ENCODE results near the gene SENP6. TPM values are rescaled to one million over a fixed set of nuclear protein-coding genes. Genes with fewer than 3 reads are reported as not detected.
A peak's percentile ranks its signal among the peaks of the same experiment; 100 is the strongest.
"Not testable (repeated sequence)": the region's sequence is repeated elsewhere in the genome, so short reads cannot be mapped to it uniquely, and the experiment has no call there.

SENP6 gene
- polyA plus RNA-seq, 1 donor = 93.0 TPM

DNA sequence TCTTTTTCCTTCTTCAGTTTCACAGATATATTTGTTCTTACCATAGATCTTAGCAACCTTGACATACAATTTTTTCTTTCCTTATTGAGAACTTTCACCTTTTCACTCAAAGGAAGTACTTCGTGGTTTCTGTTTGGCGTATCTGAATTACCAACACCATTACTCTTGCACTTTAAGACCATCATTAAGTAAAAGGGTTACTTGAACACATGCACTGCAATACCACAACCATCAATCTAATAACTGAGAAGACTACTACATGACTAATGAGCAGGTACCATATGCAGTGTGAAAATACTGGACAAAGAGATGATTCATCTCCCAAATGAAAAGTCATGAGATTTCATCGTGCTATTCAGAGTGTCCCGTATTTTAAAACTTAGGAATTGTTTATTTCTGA lies 21.7 kb upstream of the SENP6 start:
- Histone ChIP-seq H3K4me1 (ENCODE audit: control insufficient read depth, insufficient read depth, low read length) (no peaks in the 10 kb centered on the region), H3K27me3 (ENCODE audit: control insufficient read depth, insufficient read depth, low read length) (no peaks in the 10 kb centered on the region), H3K4me3 (ENCODE audit: low read length) (no peak overlapping the region), H3K27ac (ENCODE audit: low read length) (no peak overlapping the region), H3K36me3 (ENCODE audit: control insufficient read depth, insufficient read depth, low read length) (no peaks in the 10 kb centered on the region), H3K9me3 (ENCODE audit: control insufficient read depth, low read depth, low read length) (no peaks in the 10 kb centered on the region)
- 90% methylated on average over 4 of the region's 4 CpGs for WGBS (ENCODE audit: insufficient coverage, low lambda C conversion rate)
- no peak for DNase-seq

DNA sequence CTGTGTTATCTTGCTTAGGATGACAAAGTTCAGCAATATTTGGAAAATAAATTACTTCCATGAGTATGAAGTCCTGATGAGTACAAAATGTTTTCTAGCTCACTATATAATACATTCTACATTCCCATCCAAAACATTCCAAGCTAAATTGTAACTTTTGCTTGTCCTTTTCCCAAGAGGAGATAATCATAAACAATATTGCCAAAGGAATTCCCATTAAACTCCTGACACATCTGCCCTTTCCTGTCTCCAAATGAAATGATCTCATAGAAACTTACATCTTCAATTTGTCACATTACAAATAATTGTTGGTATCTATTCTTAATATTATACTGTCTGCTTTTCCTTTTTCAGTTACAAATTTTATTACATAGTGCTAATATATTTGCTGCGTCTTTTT lies 20.4 kb upstream of the SENP6 start:
- Histone ChIP-seq H3K4me1 (ENCODE audit: control insufficient read depth, insufficient read depth, low read length) (no peaks in the 10 kb centered on the region), H3K27me3 (ENCODE audit: control insufficient read depth, insufficient read depth, low read length) (no peaks in the 10 kb centered on the region), H3K36me3 (ENCODE audit: control insufficient read depth, insufficient read depth, low read length) (no peaks in the 10 kb centered on the region), H3K4me3 (ENCODE audit: low read length) (no peak overlapping the region), H3K9me3 (ENCODE audit: control insufficient read depth, low read depth, low read length) (no peaks in the 10 kb centered on the region), H3K27ac (ENCODE audit: low read length) (no peak overlapping the region)
- 100% methylated on average over 1 of the region's 1 CpG for WGBS (ENCODE audit: insufficient coverage, low lambda C conversion rate)
- no peak for DNase-seq

GRCh38 chr6:75584552-75584951 lies 17.1 kb upstream of the SENP6 start:
- not testable (repeated sequence) for H3K27ac ChIP-seq (ENCODE audit: low read length); H3K4me3 ChIP-seq (ENCODE audit: low read length); DNase-seq; H3K4me1 ChIP-seq (ENCODE audit: control insufficient read depth, insufficient read depth, low read length); H3K9me3 ChIP-seq (ENCODE audit: control insufficient read depth, low read depth, low read length); H3K36me3 ChIP-seq (ENCODE audit: control insufficient read depth, insufficient read depth, low read length); H3K27me3 ChIP-seq (ENCODE audit: control insufficient read depth, insufficient read depth, low read length)
- WGBS (ENCODE audit: insufficient coverage, low lambda C conversion rate) = 50% methylated on average over 1 of the region's 2 CpGs

DNA sequence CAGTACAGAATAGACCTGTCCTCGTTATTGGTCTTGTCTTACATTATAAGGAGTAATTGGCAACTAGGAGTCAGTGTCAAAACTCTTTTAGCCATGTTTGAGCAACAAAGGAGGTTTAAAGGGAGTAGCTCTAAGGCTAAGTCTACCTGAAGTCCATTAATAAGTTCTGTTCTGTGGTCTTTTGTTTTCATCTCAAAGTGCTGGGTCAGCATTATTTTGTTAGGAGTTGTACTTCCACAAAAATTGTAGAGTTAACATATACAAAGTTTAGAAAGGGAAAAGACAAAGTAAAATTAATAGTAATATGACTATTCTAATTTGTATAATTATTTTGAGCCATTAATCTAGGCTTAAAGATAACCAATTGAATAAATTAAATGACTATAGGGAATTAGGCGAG lies 12.7 kb upstream of the SENP6 start:
- Histone ChIP-seq H3K27me3 (ENCODE audit: control insufficient read depth, insufficient read depth, low read length) (no peaks in the 10 kb centered on the region), H3K9me3 (ENCODE audit: control insufficient read depth, low read depth, low read length) (no peaks in the 10 kb centered on the region), H3K36me3 (ENCODE audit: control insufficient read depth, insufficient read depth, low read length) (no peaks in the 10 kb centered on the region), H3K27ac (ENCODE audit: low read length) (no peak overlapping the region), H3K4me3 (ENCODE audit: low read length) (no peak overlapping the region), H3K4me1 (ENCODE audit: control insufficient read depth, insufficient read depth, low read length) (no peaks in the 10 kb centered on the region)
- no peak for DNase-seq
- 100% methylated on average over 1 of the region's 2 CpGs for WGBS (ENCODE audit: insufficient coverage, low lambda C conversion rate)

GRCh38 chr6:75590370-75590769 lies 11.3 kb upstream of the SENP6 start:
- no peak for DNase-seq
- Histone ChIP-seq H3K9me3 (ENCODE audit: control insufficient read depth, low read depth, low read length) (no peaks in the 10 kb centered on the region), H3K4me3 (ENCODE audit: low read length) (no peak overlapping the region), H3K36me3 (ENCODE audit: control insufficient read depth, insufficient read depth, low read length) (no peaks in the 10 kb centered on the region), H3K4me1 (ENCODE audit: control insufficient read depth, insufficient read depth, low read length) (no peaks in the 10 kb centered on the region), H3K27me3 (ENCODE audit: control insufficient read depth, insufficient read depth, low read length) (no peaks in the 10 kb centered on the region), H3K27ac (ENCODE audit: low read length) (no peak overlapping the region)
- no CpG with 5 or more reads among the region's 2 CpGs for WGBS (ENCODE audit: insufficient coverage, low lambda C conversion rate)

DNA sequence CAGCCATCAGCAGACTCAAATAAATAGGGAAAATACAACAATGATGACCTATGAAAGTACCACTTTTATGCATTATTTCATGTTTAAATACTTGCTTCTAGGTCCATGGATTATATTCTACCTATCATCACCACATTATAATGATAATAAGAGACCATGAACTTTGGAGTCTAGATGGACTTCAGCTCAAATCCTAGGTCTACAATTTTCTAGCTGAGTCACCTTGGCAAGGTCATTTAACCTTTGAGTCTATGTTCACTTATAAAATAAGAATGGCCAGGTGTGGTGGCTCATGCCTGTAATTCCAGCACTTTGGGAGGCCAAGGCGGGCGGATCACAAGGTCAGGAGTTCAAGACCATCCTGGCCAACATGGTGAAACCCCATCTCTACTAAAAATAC lies 5.3 kb upstream of the SENP6 start:
- WGBS (ENCODE audit: insufficient coverage, low lambda C conversion rate) = no CpG with 5 or more reads among the region's 2 CpGs
- not testable (repeated sequence) for H3K36me3 ChIP-seq (ENCODE audit: control insufficient read depth, insufficient read depth, low read length); H3K4me1 ChIP-seq (ENCODE audit: control insufficient read depth, insufficient read depth, low read length); H3K9me3 ChIP-seq (ENCODE audit: control insufficient read depth, low read depth, low read length); H3K4me3 ChIP-seq (ENCODE audit: low read length); H3K27ac ChIP-seq (ENCODE audit: low read length); H3K27me3 ChIP-seq (ENCODE audit: control insufficient read depth, insufficient read depth, low read length)
- peak in 1 of 2 donors; percentile 30 for DNase-seq

DNA sequence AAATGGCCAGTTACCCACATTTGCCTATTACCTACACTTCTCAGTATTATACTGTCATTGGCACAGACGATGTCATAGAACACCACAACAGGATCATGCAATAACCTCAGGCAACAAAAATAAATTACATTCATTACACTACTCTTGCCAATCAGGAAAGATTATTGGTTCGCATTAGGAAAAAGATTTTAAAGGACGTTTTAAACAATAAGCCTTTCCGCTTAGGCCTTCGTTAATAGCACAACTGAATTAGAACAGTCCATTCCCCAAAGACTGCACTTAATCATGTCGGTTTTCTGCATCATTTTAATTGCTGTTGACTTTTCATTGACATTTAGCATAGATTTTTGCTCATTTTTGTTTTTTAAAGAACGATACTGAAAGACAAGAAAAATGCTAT lies 912 bp upstream of the SENP6 start:
- no peaks in the 10 kb centered on the region for H3K27me3 ChIP-seq (ENCODE audit: control insufficient read depth, insufficient read depth, low read length)
- H3K4me3 ChIP-seq (ENCODE audit: low read length) = peak overlapping the region; percentile 88
- no peaks in the 10 kb centered on the region for H3K9me3 ChIP-seq (ENCODE audit: control insufficient read depth, low read depth, low read length)
- H3K36me3 ChIP-seq (ENCODE audit: control insufficient read depth, insufficient read depth, low read length) = no peaks in the 10 kb centered on the region
- H3K27ac ChIP-seq (ENCODE audit: low read length) = peak overlapping the region; percentile 89
- 66% methylated on average over 6 of the region's 7 CpGs for WGBS (ENCODE audit: insufficient coverage, low lambda C conversion rate)
- H3K4me1 ChIP-seq (ENCODE audit: control insufficient read depth, insufficient read depth, low read length) = peaks cover 4% of the 10 kb centered on the region
- peak in 1 of 2 donors; percentile 18 for DNase-seq

- H3K4me1 ChIP-seq (ENCODE audit: control insufficient read depth, insufficient read depth, low read length) = no peaks in the 10 kb centered on the region
- DNase-seq = peak in 1 of 2 donors; percentile 30
- no peaks in the 10 kb centered on the region for H3K9me3 ChIP-seq (ENCODE audit: control insufficient read depth, low read depth, low read length)
- H3K27me3 ChIP-seq (ENCODE audit: control insufficient read depth, insufficient read depth, low read length) = no peaks in the 10 kb centered on the region
- H3K4me3 ChIP-seq (ENCODE audit: low read length) = peak overlapping the region; percentile 88
- peak overlapping the region; percentile 89 for H3K27ac ChIP-seq (ENCODE audit: low read length)
- H3K36me3 ChIP-seq (ENCODE audit: control insufficient read depth, insufficient read depth, low read length) = no peaks in the 10 kb centered on the region
- 17% methylated on average over 1 of the region's 70 CpGs for WGBS (ENCODE audit: insufficient coverage, low lambda C conversion rate)
These were observed 796 bp downstream of the SENP6 start for GRCh38 chr6:75602246-75603105.

- H3K4me3 ChIP-seq (ENCODE audit: low read length) = peak overlapping the region; percentile 88
- H3K4me1 ChIP-seq (ENCODE audit: control insufficient read depth, insufficient read depth, low read length) = no peaks in the 10 kb centered on the region
- whole genome bisulfite sequencing (ENCODE audit: insufficient coverage, low lambda C conversion rate) = 0% methylated on average over 1 of the region's 2 CpGs
- no peaks in the 10 kb centered on the region for H3K27me3 ChIP-seq (ENCODE audit: control insufficient read depth, insufficient read depth, low read length)
- H3K36me3 ChIP-seq (ENCODE audit: control insufficient read depth, insufficient read depth, low read length) = no peaks in the 10 kb centered on the region
- H3K27ac ChIP-seq (ENCODE audit: low read length) = peak overlapping the region; percentile 89
- DNase-seq = no peak
- no peaks in the 10 kb centered on the region for H3K9me3 ChIP-seq (ENCODE audit: control insufficient read depth, low read depth, low read length)
These were observed 1.4 kb downstream of the SENP6 start for GRCh38 chr6:75603106-75603420.

DNA sequence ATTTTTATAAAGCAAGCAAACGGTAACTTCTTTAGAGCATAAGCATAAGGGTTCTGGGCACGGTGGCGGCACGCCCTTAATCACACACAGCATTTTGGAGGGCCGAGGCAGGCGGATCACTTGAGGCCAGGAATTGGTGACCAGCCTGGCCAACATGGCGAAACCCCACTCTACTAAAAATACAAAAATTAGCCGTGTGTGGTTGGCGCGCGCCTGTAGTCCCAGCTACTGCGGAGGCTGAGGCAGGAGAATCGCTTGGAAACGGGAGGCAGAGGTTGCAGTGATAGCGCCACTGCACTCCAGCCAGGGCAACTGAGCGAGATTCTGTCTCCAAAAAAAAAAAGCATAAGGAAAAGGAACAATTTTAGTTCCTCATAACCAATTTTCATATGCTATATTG lies 2.6 kb downstream of the SENP6 start:
- Histone ChIP-seq H3K27ac (ENCODE audit: low read length) (no peak overlapping the region), H3K27me3 (ENCODE audit: control insufficient read depth, insufficient read depth, low read length) (no peaks in the 10 kb centered on the region), H3K4me3 (ENCODE audit: low read length) (peak overlapping the region; percentile 88), H3K9me3 (ENCODE audit: control insufficient read depth, low read depth, low read length) (no peaks in the 10 kb centered on the region), H3K36me3 (ENCODE audit: control insufficient read depth, insufficient read depth, low read length) (no peaks in the 10 kb centered on the region), H3K4me1 (ENCODE audit: control insufficient read depth, insufficient read depth, low read length) (no peaks in the 10 kb centered on the region)
- WGBS (ENCODE audit: insufficient coverage, low lambda C conversion rate) = 100% methylated on average over 3 of the region's 16 CpGs
- no peak for DNase-seq

GRCh38 chr6:75605635-75606034 lies 4.0 kb downstream of the SENP6 start:
- Histone ChIP-seq H3K4me1 (ENCODE audit: control insufficient read depth, insufficient read depth, low read length) (no peaks in the 10 kb centered on the region), H3K27ac (ENCODE audit: low read length) (no peak overlapping the region)

More at GRCh38 chr6:75605635-75606034, 4.0 kb downstream of the SENP6 start:
- no peak for DNase-seq
- no peaks in the 10 kb centered on the region for H3K27me3 ChIP-seq (ENCODE audit: control insufficient read depth, insufficient read depth, low read length)
- H3K9me3 ChIP-seq (ENCODE audit: control insufficient read depth, low read depth, low read length) = no peaks in the 10 kb centered on the region
- H3K36me3 ChIP-seq (ENCODE audit: control insufficient read depth, insufficient read depth, low read length) = no peaks in the 10 kb centered on the region
- 97% methylated on average over 4 of the region's 4 CpGs for WGBS (ENCODE audit: insufficient coverage, low lambda C conversion rate)
- H3K4me3 ChIP-seq (ENCODE audit: low read length) = no peak overlapping the region

Measured in large intestine (tissue), 3 donors.